HG03139 (cell line): ENCODE data around the gene KCNJ5.

Source experiments
- ATAC-seq: cut with Tn5 transposase; IDR thresholded peaks from one replicate; pipeline ENCODE4 v1.9.1; 2021; ENCODE audit not compliant: unreplicated experiment

Gene KCNJ5

DNA sequence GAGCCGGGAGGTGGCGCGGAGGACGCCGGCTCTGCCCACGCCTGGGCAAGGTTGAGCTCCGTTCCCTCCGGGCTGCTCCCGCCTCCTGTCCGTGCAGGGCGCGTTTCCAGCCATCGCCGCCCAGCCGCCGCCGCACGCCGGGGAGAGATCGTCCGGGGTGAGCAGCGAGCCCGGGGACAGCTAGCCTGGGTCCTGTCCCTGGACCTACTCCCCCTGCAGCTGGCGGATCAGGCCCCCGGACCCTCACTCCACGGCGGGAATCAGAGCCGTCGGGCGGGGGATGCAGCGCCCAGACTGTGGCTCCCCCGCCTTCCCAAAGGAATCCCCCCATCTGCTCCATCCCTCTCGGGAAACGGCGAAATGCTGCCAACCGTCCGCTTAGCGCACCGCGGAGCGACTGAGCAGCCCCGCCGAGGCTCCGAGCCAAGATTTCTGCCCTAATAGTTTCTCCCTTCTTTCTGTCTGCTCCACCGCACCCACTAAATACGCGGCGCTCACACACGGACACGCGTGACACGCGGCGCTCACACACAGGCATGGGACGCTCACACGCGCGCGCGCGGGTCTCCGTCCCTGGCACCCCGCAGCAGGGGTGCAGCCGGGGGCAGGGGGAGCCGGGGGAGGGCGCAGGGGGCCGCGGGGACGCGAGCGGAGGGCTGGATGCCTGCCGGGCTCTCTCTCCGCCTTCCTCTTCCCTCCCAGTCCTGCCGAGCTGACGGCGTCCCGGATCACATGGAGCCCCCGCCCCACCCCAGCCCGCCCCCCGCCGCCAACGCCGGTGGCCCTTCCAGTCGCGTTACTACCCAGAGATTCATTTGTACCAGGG, at the start of gene KCNJ5:
KCNJ5 (plus strand) TSS at position 814 of the 826 bp plus-strand sequence. CDS start 19,918 bp downstream, outside the sequence.
- no peak for ATAC-seq

DNA sequence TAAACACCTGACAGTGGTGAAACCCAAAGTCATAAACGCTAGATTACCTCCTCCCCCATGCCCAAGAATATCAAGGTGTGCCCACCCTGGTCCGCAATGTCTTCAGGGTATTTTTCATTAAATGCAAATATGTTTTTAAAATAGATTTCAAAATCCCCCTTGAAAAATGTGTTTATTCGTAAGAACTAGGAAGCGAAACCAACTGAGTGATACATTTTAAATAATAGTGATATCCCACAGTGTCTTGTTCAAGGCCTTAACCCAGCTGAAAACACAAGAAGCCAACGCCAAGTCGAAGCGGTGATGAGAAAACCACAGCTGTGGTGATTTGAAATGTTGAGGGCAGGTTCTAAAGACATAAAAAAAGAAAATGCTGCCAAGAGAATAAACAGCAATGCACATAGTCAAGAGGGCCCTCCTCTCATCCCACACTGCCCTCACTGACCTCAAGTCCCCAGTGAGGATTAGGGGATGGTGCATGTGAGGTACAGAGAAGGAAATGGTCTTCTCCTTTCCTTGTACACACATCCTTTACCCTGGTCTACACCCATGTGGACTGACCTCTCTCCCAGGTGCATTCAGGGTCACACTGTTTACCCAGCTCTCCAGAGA, 49.6 kb upstream of the KCNJ5 start:
- ATAC-seq, result peak; percentile 45

DNA sequence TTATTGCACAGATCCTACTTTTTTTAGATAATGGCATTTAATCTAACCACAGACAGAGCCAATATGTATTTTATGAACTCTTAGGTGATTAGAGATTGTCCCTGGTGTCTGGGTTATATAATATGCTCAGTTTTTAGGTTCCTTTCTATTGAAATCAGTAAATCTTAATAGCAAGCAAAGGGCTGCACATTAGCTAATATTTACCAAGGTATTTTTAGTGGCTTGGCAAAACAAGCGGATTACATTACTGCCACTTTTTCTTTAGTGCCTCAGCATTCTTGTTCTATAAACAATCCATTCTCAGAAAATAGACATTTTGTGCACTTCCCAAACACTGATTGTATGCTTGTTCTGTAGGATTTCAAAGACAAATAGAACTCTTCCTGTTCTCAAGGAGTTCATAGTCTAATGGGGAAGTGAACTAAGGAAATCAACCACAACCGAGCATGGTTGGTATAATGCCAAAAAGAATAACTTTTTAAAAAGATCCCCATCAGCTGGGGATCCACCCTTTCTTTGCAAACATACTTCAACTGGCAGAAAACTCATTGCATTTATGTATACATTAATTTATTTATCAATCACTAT, 47.9 kb upstream of the KCNJ5 start:
- no peak for ATAC-seq

DNA sequence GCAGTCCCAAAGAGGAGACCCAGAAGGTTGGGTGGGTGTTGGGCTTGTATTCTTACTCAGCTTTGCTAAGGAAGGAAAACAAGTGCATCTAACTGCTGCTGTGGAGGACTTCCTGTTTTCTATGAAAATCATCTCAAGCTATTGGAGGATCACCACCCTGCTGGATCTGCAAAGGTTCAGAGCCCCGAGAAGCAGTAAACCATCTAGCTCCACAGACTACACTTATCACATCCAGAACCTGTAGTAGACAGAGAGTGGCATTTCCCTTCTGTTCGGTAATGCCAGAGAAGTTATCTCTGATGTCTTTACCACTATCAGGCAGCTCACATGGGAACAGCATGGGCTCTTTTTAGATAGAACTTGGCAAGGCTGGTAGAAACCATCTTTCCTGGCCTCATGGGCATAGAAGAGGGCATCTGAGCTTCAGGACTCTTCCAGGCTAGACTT, 45.8 kb upstream of the KCNJ5 start:
- ATAC-seq, result no peak

DNA sequence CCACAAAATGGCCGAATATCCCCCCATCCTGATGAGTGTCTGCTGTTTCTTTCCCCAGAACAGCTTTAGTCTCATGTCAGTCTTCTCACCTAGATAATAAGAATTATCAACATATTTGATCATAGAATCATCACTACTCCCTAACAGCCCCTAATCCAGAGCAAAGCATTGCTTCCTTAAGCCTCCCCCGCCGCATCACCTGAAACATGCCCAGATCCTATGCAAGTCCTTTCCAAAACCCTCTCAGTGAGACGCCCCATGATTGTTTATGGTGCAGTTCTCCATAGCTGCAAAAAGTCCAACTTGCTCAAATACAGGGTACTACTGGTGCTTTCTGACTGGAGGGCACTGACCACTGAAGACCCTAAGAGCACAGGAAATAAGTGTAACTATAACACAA, 44.2 kb upstream of the KCNJ5 start:
- no peak for ATAC-seq

DNA sequence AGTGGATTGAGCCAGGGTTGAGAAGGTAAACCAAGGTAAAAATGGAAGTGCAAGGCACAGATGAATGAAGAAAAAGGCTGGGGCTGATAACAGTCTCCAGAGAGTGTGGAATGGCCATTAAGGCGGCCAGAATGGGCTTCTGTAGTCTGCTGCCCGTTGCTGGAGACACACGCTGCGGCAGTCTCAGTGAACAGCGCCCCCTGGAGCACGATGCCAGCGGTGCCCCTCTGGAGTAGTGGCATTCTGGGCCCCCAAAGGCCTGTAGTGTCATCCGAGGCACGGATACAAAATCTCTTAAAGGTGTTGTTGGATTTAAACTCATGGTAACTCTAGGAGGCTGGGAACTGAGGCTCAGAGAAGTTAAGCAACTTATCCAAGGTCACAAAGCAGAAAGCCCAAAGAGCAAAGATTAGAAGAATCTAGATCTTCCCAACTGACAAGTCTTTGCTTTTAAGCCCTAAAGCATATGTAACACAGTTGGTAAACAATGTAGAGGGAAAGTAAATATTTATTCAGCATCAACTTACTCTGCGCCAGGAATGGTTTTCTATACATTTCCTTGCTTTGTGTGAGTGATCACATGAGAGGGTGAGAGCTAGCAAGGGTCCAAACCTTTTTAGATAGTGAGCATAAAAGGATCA, 42.2 kb upstream of the KCNJ5 start:
- ATAC-seq, result peak; percentile 80

DNA sequence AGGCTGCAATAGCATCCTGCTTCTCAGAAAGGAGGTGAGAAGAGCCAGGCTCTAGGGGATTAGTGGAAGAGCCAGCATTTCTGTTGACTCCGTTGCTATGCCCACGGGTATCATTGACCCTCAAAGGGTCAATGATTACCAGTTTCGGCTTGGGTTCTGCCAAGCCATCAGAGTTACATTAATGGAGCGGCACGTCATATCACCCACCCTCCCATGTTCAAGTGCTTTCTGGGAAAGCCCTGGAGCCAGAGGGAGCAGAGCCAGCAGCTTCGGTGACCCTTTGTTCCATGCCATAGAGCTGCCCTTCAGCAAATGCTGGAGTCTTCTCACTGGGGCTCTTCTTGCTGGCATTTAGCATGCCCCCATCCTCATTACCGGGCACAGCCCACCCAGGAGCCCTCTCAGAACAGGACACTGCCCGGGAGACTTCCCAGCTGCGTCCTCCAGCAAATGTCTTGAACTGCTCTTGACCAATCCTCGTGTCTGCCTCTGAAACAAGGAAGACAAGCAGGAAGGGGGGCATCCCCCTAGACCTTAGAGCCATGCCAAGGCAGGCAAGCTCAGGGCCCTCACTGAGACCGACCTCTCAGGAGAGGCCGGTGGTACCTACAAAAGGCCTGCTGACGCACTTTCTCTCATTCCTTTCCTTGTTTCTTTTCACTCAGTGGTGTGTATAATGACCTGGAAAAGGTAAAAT, 38.7 kb upstream of the KCNJ5 start:
- no peak for ATAC-seq

DNA sequence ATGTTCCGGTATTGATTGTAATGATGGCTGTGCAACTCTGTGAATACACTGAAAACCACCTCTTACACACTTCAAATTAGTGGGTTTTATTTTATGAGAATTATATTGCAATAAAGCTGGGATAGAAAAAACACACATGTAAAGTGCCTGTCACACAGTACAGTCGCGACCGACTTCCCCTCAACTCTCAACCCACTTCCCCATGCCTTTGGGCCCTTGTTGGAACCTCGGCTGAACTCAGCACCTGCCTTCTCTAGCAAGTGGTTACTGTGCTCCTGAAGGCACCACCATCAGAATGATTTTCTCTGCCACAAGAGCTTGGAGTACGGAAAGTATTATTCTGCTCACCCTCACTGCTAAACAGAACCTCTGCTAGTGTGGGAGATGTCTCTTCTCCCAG, 37.6 kb upstream of the KCNJ5 start:
- no peak for ATAC-seq

DNA sequence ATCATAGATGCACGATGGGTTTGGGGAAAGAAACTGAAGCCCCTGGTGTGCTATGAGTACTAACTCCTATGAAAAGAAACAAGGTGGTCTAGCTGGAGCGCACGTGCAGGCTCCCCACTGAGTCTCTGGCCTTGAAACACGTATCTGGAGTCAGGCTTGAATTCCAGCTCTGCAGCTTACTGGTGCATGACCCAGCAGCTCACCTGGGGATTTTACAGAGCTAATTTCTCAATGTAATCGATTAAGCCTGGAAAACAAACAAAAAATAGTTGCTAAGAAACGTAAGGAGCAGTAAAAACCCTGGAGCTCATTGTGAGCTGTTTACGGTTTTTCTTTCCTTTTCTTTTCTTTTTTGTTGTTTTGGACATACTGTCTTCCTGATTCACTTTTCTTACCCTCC, 36.3 kb upstream of the KCNJ5 start:
- ATAC-seq, result no peak

DNA sequence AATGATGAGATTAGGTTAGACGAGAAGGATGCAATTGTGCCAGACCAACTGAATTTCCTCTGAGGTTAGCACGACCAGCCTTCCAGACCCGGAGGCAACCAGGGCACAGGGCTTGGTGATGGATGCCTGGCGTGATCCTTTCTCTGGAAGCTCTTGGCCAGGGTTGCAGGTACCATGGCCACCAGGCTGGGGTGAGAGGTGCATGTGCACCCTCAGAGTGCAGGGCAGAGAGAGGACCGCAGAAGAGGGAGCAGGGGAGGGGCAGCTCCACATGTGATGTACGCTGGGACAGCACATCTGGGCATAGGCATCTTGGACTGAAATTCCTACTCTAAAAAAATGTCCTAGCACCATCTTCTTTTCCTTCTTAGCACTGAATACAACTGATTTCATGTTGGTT, 34.9 kb upstream of the KCNJ5 start:
- no peak for ATAC-seq

DNA sequence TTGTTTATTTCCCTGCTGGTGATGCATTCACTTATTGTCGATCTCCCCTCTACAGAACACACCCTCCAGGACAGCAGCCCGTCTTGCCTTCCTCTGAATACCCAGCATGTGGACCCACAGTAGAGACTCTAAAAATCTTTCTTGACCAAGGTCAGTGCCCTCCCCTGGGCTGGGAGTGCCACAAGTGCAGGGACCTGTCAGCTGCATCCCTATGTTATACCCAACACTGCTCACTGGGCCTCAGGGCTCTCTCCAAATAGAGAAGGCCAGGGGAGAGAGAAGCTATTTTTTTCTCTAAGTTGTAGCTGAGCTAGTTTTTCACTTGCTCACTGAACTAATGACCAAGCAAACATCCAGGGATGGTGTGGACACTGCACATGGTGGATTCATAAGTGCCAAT, 33.8 kb upstream of the KCNJ5 start:
- ATAC-seq, result no peak

DNA sequence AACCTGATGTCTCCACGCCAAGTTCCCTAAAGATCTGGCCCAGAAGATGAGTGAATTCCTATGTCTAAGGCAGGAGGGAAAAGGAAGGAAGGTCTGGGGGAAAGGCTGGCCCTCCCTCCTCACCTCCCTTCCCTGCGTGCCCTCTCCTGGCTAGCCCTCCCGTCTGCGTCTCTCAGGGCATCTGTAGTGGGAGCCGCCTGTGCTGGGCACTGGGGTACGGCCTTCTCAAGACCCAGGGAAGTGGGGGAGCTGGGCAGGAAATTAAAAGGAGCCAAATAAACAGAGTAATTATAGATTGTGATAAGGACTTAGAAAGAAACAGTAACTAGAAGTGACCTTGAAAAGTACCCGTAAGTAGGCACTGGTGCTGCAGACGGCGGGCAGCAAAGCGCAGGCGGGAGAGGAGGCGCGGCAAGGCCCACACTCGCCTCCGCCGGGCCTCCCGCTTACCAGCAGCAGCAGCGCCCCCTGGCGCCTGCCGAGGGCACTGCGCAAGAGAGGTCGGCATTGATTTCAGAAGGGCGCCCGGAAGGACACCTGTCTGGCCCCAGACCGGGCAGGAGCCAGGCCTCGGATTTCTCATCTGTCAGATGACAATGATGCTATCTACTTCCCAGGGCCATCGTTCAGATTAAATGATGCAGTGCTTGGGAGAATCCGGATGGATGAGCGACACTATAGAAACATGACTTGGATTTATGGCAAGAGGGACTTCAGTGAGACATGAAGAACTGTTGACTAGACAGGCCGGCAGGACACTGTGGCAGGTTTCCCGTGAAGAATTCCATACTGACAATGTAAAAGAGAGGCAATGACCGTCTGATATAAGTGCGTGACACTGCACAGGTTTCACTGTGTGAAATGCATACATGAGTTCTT, 31.4 kb upstream of the KCNJ5 start:
- ATAC-seq, result peak; percentile 96

DNA sequence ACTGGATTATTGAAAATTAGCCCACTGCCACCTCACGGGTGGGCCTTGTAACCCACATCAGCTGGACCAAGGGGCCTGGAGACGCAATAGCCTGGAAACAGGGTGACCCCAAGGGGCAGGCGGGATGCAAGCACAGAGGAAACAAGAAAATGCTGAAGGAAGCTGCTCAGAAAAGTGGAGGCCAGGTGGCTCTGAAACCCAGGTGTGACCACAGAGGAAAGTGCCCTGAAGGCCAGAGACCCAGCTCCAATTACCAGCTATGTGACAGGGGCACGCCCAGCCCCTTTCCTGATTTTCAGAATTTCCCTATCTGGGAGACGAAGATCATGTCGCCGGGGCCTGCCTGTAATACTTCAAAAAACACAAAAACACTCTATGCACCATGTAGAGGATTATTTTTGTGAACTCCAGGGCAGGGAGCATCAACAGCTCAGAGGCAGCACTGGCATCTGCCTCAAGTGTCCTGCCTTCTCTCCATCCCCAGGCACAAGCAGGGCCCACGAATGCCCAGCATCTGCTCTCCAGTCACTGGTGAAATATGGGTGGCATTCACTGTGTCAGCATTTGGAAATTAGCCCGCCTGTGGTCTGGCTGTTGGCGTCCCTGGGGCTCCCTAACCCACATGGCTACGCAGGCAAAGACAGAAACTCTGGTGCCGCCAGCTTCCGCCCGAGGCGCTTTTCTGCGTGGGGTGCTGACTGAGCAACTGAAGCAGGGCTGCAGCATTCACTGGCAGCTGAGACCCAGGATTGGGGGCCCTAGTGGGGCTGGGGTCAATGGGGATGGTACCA, 30.4 kb upstream of the KCNJ5 start:
- ATAC-seq, result no peak

DNA sequence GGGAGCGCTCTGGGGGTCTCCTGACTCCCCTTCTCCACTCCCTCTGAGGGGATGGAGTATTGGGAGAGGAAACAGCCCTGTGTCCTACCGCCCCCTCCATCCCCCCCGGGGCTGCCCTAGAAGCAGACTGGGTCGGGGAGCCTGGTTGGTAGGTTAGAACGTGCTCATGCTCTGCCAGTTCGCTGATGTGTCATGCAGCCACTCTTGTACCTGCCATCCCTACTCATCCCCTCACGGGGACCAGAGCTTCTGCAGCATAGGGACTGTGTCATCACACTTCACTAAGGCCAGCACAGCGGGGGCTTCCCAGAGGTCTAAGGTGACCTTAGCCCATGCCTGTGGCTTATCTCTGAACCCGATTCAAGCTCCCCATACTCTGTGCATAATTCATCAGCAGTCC, 28.8 kb upstream of the KCNJ5 start:
- ATAC-seq, result no peak

DNA sequence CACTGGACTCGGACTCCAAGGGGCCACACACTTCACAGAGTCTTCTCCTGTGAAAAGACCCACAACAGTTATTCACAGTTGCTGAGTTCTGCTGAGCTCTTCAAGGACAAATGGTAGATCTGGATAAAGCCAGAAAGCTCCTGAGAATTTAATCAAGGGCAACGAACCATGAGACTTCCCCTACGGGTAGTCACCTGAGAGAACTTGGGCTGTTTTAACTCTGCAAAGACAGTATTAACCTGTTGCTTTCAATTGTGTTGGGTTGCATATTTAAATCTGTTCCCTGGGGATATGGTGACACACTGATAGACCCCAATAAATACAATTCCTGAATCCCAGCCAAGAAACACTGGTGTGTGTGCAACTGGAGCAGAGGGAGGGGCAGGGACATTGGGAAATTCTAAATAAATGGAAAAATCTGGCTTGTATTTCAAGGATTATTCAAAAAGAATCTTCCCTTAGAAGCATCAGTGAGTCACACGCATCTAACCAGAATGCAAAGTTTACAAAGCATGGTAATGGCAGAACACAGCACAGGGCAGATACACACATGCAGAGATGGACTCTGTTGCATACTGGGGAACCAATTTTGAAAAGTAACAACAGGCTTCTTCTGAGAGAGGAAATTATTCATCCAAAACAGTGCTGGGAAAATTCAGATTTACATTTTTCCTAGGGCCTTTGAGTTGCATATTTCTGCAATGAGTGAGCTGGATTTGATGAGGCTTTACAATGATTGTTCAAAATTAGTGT, 28.1 kb upstream of the KCNJ5 start:
- ATAC-seq, result no peak

DNA sequence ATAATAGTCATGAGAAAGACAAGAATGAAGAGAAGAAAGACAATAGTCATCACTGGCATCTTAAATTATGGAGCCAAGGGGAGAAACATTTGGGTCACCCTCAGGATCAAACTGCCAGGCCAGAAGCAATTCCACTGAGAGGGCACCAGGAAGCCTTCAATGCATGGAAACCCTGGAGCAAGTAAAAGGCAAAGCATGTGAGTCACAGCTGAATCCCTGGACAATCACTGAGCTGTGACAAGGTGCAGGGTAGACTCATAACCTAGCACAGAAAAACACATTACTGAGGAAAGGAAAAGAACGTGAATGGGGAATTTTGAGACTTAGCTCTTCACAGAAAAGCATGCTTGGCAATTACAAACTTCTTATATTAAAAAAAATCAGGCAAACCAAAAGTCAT, 25.7 kb upstream of the KCNJ5 start:
- ATAC-seq, result no peak

DNA sequence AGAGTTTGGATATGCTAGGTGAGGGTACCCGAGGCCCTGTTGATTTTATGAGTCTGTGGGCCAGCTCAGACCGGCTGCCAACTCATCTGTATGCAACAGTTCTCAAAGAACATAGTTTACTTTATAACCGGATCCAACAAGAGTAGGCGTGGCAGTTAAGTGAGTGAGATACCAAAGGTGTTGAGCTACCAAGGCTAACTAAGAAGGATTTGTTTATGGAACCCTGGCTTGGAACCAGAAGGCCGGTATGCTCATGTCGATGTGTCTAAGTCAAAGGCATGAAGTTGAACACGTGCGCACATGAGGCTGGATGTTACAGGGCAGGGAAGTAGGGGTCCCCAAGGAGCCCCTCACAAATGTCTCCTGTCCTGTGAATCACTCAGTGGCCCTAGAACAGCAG, 23.9 kb upstream of the KCNJ5 start, which contains the start of gene KCNJ1:
KCNJ1 (minus strand) TSS at position 20 of the 400 bp plus-strand sequence. CDS start 27,053 bp downstream, outside the sequence.
- ATAC-seq, result no peak

DNA sequence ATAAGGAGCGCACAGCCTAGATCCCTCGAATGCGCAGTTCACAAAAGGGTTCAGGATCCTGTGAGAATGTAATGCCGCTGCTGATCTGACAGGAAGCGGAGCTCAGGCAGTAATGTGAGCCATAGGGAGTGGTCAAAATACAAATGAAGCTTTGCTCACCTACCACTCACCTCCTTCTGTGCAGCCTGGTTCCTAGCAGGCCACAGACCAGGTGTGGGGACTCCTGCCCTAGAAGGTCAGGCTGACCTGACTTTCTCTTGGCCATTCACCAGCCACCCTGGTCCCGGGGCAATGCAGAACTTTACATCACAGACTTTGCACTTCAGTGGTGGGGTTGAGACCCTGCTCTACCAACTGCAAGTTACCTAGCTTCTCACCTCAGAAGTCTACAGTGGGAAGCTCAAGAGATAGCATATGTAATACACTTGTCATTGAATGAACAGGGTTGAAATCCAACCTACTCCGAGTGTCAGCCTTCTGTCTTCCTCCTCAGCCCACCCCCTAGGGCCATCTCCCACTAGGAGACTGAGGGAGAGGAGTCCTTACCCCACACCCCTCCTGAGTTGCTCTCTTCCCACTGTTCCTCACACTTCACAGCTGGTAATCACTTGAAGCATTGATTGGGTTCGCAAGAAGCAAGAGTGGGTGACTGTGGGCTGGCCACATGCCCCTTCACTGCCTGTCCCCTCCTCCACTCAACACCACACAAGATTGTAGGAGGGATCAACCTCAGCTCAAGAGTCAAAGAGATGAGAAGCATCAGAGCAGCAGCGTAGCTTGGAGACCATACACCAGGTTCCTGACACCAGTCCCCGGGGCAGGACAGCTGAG, 22.1 kb upstream of the KCNJ5 start:
- ATAC-seq, result no peak
